ENCODE measurements around the gene SLC36A3. TPM values are rescaled to one million over a fixed set of nuclear protein-coding genes. Genes with fewer than 3 reads are reported as not detected.

The SLC36A3 gene
- total RNA-seq = not detected

- intact Hi-C loops (cut with DNase I) = no loop called here
- no peaks in the 10 kb centered on the region for H3K36me3 ChIP-seq
- no peaks in the 10 kb centered on the region for H3K9me3 ChIP-seq
- no peak within 1 kb of the TSS for H3K4me3 ChIP-seq
- no peaks in the 10 kb centered on the region for H3K27me3 ChIP-seq
- 83% methylated on average over 2 of the region's 2 CpGs for WGBS
- DNase-seq (ENCODE audit: extremely low spot score) = no peak
- TF ChIP-seq POLR2AphosphoS5 (IDR thresholded peaks at IDR 0.05) = no peak
- no peak for TF ChIP-seq EP300 (IDR thresholded peaks at IDR 0.05)
- no peak for TF ChIP-seq CTCF (IDR thresholded peaks at IDR 0.05)
- no peak for TF ChIP-seq POLR2A (IDR thresholded peaks at IDR 0.05; ENCODE audit: low read depth)
- no peak within 1 kb of the TSS for H3K27ac ChIP-seq (replicated peaks in 1 of 4)
- no peaks in the 10 kb centered on the region for H3K4me1 ChIP-seq
These were observed at the start of gene SLC36A3 for GRCh38 chr5:151303666-151304065. TSS of gene SLC36A3 (minus strand) at chr5:151303766. CDS start at chr5:151303354, 412 bp downstream.

- Histone ChIP-seq H3K27ac (replicated peaks in 1 of 4) (no peak overlapping the region), H3K4me1 (no peaks in the 10 kb centered on the region), H3K9me3 (no peaks in the 10 kb centered on the region), H3K27me3 (peaks cover 0 to 4% (median 0%) of the 10 kb centered on the region in 4 donors), H3K4me3 (no peak overlapping the region), H3K36me3 (no peaks in the 10 kb centered on the region)
- no peak for DNase-seq (ENCODE audit: extremely low spot score)
- 83% methylated on average over 1 of the region's 1 CpG for WGBS
- TF ChIP-seq POLR2A (IDR thresholded peaks at IDR 0.05; ENCODE audit: low read depth) = no peak
- intact Hi-C loops (cut with DNase I) = no loop called here
These were observed 48.1 kb upstream of the SLC36A3 start for GRCh38 chr5:151351671-151352070.

GRCh38 chr5:151348789-151349188 lies 45.2 kb upstream of the SLC36A3 start:
- H3K9me3 ChIP-seq = no peaks in the 10 kb centered on the region
- H3K4me3 ChIP-seq = no peak overlapping the region
- peak; percentile 66 for DNase-seq (ENCODE audit: extremely low spot score)
- H3K27me3 ChIP-seq = peaks cover 0 to 4% (median 0%) of the 10 kb centered on the region in 4 donors
- no peaks in the 10 kb centered on the region for H3K36me3 ChIP-seq
- no peak for TF ChIP-seq POLR2AphosphoS5 (IDR thresholded peaks at IDR 0.05)
- no peak for TF ChIP-seq EP300 (IDR thresholded peaks at IDR 0.05)
- TF ChIP-seq CTCF (IDR thresholded peaks at IDR 0.05) = no peak
- no peak for TF ChIP-seq POLR2A (IDR thresholded peaks at IDR 0.05; ENCODE audit: low read depth)
- peaks cover 4 to 12% (median 10%) of the 10 kb centered on the region in 4 donors for H3K4me1 ChIP-seq
- no peak overlapping the region for H3K27ac ChIP-seq (replicated peaks in 1 of 4)
- WGBS = 56% methylated on average over 6 of the region's 6 CpGs
- intact Hi-C loops (cut with DNase I) = no loop called here

GRCh38 chr5:151347369-151347768 lies 43.8 kb upstream of the SLC36A3 start, which contains the start of gene SLC36A2:
TSS of gene SLC36A2 (minus strand) at chr5:151347559. CDS start at chr5:151347460, 99 bp downstream.
- Histone ChIP-seq H3K27ac (replicated peaks in 1 of 4) (no peak within 1 kb of the TSS), H3K36me3 (no peaks in the 10 kb centered on the region)
- 67% methylated on average over 8 of the region's 8 CpGs for WGBS

More at GRCh38 chr5:151347369-151347768, 43.8 kb upstream of the SLC36A3 start, which contains the start of gene SLC36A2:
- TF ChIP-seq EP300 (IDR thresholded peaks at IDR 0.05) (no peak), CTCF (IDR thresholded peaks at IDR 0.05) (no peak), POLR2AphosphoS5 (IDR thresholded peaks at IDR 0.05) (no peak), POLR2A (IDR thresholded peaks at IDR 0.05; ENCODE audit: low read depth) (no peak)
- DNase-seq (ENCODE audit: extremely low spot score) = peak; percentile 50
- Histone ChIP-seq H3K4me3 (no peak within 1 kb of the TSS), H3K4me1 (peaks cover 4 to 12% (median 10%) of the 10 kb centered on the region in 4 donors), H3K9me3 (no peaks in the 10 kb centered on the region), H3K27me3 (peaks cover 0 to 4% (median 0%) of the 10 kb centered on the region in 4 donors)
- intact Hi-C loops (cut with DNase I) = no loop called here
